Osteocyte (in vitro differentiated cells): ENCODE results near the gene ZNF112. TPM values are rescaled to one million over a fixed set of nuclear protein-coding genes. Genes with fewer than 3 reads are reported as not detected.
"Not testable (repeated sequence)": the region's sequence is repeated elsewhere in the genome, so short reads cannot be mapped to it uniquely, and the experiment has no call there.

Source experiments
- DNase-seq: peaks from one replicate; pipeline ENCODE4 v3.0.0; 2021; ENCODE audit warnings: mixed read lengths; ENCODE audit not compliant: unreplicated experiment; ENCODE audit errors: extremely low spot score
- H3K27ac Mint-ChIP-seq: one replicate; pipeline ENCODE4 v1.8.0; 2021; ENCODE audit warnings: mild to moderate bottlenecking, mixed read lengths; ENCODE audit not compliant: unreplicated experiment
- H3K27me3 Mint-ChIP-seq: one replicate; pipeline ENCODE4 v1.8.0; 2021; ENCODE audit warnings: mixed read lengths; ENCODE audit not compliant: unreplicated experiment
- H3K36me3 Mint-ChIP-seq: one replicate; pipeline ENCODE4 v1.8.0; 2021; ENCODE audit warnings: mixed read lengths; ENCODE audit not compliant: unreplicated experiment
- H3K4me1 Mint-ChIP-seq: one replicate; pipeline ENCODE4 v1.8.0; 2021; ENCODE audit warnings: mixed read lengths; ENCODE audit not compliant: unreplicated experiment
- H3K4me3 Mint-ChIP-seq: one replicate; pipeline ENCODE4 v1.8.0; 2021; ENCODE audit warnings: mild to moderate bottlenecking, moderate library complexity, mixed read lengths; ENCODE audit not compliant: unreplicated experiment
- H3K9me3 Mint-ChIP-seq: one replicate; pipeline ENCODE4 v1.8.0; 2021; ENCODE audit warnings: mixed read lengths; ENCODE audit not compliant: unreplicated experiment
- long read RNA-seq: library from polyadenylated mRNA; unstranded; transcript quantifications from one replicate; pipeline ENCODE4 v2.0.0, GENCODE V29; 2021
- total RNA-seq: library from RNA; stranded (reverse); gene quantifications from 2 replicates; pipeline ENCODE4 v1.2.1, GENCODE V29; 2021
- TF ChIP-seq, protein P1 (sequence below): fragments of 200-600 bp; sonication (generic); IDR thresholded peaks from 2 replicates; pipeline ENCODE4 v1.5.0; 2021; ENCODE audit warnings: antibody characterized with exemption, mild to moderate bottlenecking, moderate library complexity

The ZNF112 gene
- 7.8 and 8.8 TPM in 2 replicates for total RNA-seq
- long read RNA-seq, transcript ZNF112-202 (4 exons, 3,654 nt) = major isoform, 31 of 48 reads
- long read RNA-seq, transcript ZNF112-201 (5 exons, 3,321 nt) = minor isoform, 12 of 48 reads
- long read RNA-seq, partial matches to known transcripts = 0 of 48 reads
- long read RNA-seq, other reads (novel, unspliced or antisense) = 3 of 48 reads

DNA sequence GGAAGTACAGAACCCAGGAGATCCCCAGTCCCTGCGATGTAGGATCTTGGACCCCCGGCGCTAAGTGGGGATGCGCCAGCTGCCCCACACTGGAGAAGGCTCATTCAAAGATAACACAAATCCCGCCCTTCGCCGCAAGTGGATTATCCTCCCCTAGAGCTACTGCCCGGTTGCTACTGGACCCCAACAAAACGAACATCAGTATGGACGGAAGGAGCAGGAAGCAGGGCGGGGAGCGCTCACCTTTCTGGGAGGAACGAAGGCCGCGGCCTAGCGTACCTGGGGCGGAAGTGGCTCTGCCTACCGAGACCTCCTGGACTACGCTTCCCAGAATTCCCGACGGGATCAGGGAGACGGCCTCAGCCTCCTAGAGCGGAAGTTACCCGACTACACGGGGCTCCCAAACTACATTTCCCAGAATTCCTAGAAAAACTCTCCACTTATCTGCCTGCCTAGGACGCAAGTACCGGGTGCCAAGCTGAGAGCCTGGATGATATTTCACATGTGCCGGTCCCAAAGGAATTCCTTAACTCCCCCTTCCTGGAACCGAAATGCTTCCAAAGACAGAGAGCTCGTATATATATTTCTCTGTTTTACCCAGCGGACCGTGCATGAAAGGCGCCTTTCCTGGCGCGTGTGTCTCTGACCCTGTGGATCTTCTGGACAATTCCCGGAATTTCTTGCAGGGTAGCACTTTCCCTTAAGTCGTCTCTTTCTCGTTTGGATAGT lies at the start of gene ZNF112:
TSS of gene ZNF112 (minus strand) at position 298 of the 729 bp plus-strand sequence. CDS start 16,141 bp downstream, outside the sequence.
- Mint-ChIP-seq H3K27ac (peak within 1 kb of the TSS; percentile 85), H3K4me1 (peaks cover 13% of the 10 kb centered on the region), H3K9me3 (peaks cover 16% of the 10 kb centered on the region), H3K36me3 (peaks cover 25% of the 10 kb centered on the region), H3K27me3 (peaks cover 10% of the 10 kb centered on the region), H3K4me3 (peak within 1 kb of the TSS; percentile 89)
- DNase-seq = peak; percentile 93
- TF ChIP-seq, protein P1, sequence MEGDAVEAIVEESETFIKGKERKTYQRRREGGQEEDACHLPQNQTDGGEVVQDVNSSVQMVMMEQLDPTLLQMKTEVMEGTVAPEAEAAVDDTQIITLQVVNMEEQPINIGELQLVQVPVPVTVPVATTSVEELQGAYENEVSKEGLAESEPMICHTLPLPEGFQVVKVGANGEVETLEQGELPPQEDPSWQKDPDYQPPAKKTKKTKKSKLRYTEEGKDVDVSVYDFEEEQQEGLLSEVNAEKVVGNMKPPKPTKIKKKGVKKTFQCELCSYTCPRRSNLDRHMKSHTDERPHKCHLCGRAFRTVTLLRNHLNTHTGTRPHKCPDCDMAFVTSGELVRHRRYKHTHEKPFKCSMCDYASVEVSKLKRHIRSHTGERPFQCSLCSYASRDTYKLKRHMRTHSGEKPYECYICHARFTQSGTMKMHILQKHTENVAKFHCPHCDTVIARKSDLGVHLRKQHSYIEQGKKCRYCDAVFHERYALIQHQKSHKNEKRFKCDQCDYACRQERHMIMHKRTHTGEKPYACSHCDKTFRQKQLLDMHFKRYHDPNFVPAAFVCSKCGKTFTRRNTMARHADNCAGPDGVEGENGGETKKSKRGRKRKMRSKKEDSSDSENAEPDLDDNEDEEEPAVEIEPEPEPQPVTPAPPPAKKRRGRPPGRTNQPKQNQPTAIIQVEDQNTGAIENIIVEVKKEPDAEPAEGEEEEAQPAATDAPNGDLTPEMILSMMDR = no peak

DNA sequence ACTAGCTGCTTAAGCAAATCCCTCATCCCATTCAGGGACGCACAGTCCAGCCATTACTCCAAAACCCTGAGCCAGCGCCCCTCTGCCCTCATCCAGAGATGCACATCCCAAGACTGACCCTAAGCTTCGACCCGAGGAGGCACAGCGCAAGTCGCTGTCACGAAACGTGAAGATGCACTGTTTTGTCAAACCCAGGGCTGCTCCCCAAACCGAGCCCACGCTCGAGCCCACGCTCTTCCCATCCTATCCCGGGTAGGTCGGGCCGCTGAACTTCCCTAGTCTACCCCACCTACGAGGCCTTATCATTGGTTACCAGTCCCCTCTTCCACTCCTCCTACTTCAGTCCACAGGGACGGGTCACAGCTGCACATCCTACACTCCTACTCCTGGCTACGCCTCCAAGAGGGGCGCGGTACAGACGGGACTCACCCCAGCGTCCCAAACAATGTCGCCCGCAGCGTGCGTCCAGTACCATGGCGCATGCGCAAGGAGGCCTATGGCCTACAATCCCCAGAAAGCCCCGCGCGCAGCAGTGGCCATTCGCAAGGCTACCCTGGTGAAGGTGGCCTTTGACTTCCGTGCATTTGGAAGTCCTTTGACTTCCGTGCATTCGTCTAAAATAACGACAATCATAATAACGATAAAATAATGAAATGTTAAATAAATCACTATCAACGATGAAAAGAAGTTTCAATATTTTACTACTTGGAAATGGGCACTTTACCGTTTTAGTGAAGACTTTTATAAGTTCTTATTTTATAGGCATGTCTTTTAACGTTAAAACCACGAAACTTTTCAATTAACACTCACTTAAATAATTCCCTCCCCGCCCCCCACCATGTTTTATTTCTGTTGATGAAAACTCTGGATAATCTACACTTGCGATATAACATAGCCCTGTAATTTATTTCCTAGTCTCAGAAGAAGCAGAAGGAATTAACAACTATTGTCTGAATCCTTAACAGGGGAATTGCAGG lies 44.9 kb upstream of the ZNF112 start, which contains the start of gene ZNF285:
TSS of gene ZNF285 (minus strand) at position 470 of the 977 bp plus-strand sequence. CDS start 4,395 bp downstream, outside the sequence.
- H3K4me3 Mint-ChIP-seq = peak within 1 kb of the TSS; percentile 99
- peak within 1 kb of the TSS; percentile 89 for H3K27ac Mint-ChIP-seq
- H3K27me3 Mint-ChIP-seq = no peaks in the 10 kb centered on the region
- peaks cover 16% of the 10 kb centered on the region for H3K36me3 Mint-ChIP-seq
- peaks cover 25% of the 10 kb centered on the region for H3K9me3 Mint-ChIP-seq
- TF ChIP-seq, protein P1 = no peak
- peaks cover 13% of the 10 kb centered on the region for H3K4me1 Mint-ChIP-seq
- peak; percentile 98 for DNase-seq

DNA sequence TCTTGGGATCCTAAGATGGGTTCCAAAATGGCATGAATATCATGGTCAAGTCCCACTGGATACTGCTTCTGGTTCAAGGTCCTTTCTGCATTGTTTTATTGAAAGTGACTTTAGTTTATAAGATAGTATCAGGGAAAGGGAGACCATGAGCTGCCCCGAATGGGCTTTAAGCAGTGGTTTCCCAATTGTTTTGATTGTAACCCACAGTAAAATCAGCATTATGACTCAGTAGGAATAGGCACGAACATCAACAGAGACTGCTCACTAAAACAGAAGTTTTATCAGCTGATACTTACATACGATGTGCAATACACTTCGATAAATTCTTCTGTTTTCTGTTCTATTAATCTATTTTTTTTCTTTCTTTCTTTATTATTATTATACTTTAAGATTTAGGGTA lies 32.8 kb upstream of the ZNF112 start:
- H3K27ac Mint-ChIP-seq, H3K4me1 Mint-ChIP-seq, H3K27me3 Mint-ChIP-seq, DNase-seq, H3K4me3 Mint-ChIP-seq: not testable (repeated sequence)
- peaks cover 68% of the 10 kb centered on the region for H3K36me3 Mint-ChIP-seq
- peaks cover 11% of the 10 kb centered on the region for H3K9me3 Mint-ChIP-seq

DNA sequence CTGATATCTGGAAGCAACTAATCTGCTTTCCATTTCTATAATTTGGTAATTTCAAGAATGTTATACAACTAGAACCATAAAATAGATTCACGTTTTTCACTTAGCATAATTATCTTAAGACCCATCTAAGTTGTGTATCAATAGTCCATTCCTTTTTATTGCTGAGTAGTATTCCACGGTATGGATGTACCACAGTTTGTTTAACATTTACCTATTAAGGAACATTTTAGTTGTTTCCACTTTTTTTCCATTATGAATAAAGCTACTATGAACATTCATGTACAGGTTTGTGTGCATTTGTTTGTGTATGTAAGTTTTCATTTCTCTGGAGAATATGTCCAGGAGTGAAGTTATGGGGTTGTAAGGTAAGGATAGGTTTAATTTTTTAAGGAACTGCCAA lies 18.3 kb upstream of the ZNF112 start:
- no peaks in the 10 kb centered on the region for H3K4me1 Mint-ChIP-seq
- TF ChIP-seq, protein P1 = no peak
- peaks cover 37% of the 10 kb centered on the region for H3K9me3 Mint-ChIP-seq

DNA sequence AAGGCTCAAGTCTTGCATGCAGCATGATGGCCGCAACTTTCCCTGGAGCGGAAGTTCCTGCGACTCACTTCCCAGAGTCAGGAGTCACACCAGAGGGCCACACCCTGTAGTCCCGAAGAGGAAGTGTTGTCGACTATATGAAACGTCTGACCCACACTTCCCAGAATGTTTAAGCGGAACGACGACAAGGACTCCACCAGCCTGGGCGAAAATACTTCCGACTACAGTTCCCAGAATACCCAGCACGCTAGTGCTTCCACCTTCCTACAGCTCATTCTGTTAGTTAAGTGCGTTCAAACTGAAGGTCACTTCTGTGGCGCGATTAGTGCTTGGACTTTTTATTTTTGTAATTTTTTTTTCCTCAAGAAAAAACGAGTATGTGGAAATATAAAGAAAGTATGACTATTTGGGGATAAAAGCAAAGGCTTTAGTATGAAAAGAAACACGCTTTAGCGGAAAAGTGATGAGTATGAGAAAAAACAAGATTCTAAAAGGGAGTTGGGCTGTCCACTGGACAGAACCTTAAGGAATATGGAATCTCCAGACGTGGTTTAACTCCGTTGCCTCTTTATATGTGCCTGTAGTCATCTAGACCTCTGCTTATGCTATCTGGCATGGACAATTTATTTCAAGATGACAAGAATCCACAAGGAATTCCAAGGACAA lies 15.5 kb upstream of the ZNF112 start:
- H3K4me3 Mint-ChIP-seq = no peak overlapping the region
- H3K9me3 Mint-ChIP-seq = peaks cover 23% of the 10 kb centered on the region

More for the DNA sequence above, 18.3 kb upstream of the ZNF112 start:
- Mint-ChIP-seq H3K4me3 (no peak overlapping the region), H3K27ac (no peak overlapping the region), H3K36me3 (no peaks in the 10 kb centered on the region), H3K27me3 (peaks cover 4% of the 10 kb centered on the region)
- no peak for DNase-seq

More for the DNA sequence above, 15.5 kb upstream of the ZNF112 start:
- TF ChIP-seq, protein P1 = no peak
- DNase-seq = no peak
- Mint-ChIP-seq H3K36me3 (no peaks in the 10 kb centered on the region), H3K27ac (no peak overlapping the region), H3K27me3 (peaks cover 15% of the 10 kb centered on the region), H3K4me1 (no peaks in the 10 kb centered on the region)
